Measurements from ENCODE around the gene GAD2.

GAD2 gene

DNA sequence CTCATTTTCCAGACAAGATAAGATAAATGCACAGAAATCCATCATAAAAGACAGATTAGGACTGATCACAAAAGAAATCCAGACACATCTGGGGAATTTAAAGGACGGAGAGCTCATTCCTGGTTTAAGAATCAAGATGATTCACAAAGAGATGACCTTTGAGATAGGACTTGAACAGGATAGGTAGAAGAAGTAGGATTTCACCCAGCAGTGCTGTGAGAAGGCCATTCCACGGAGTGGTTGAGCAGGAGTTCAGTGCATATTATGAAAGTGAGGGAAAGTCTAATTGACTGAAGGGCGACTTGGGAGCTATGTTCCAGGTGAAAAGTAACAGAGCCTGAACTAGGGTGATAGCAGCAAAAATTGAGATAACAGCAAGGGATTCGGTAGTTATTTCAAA lies 73.7 kb downstream of the GAD2 start:
- Histone ChIP-seq H4K91ac (ENCODE audit: low read depth, low read length, poor library complexity) (no peak overlapping the region), H3K4ac (ENCODE audit: low read length) (no peak overlapping the region), H3K4me3 (ENCODE audit: low read length in 2 of 2) (no peak overlapping the region), H3K4me2 (ENCODE audit: insufficient read depth, low read length, poor library complexity, severe bottlenecking) (no peak overlapping the region), H3K27ac (replicated peaks; ENCODE audit: low read length) (no peak overlapping the region), H3K14ac (ENCODE audit: low read length) (no peak overlapping the region), H2AK5ac (ENCODE audit: low read depth, low read length) (no peak overlapping the region), H2BK12ac (ENCODE audit: low read length) (no peak overlapping the region), H2AFZ (ENCODE audit: low read length) (no peak overlapping the region), H3K36me3 (replicated peaks in 1 of 2; ENCODE audit: control insufficient read depth in 2 of 2, insufficient read depth in 2 of 2, low read length in 2 of 2) (no peaks in the 10 kb centered on the region), H3K4me1 (ENCODE audit: control insufficient read depth in 2 of 2, insufficient read depth in 1 of 2, low read depth in 1 of 2, low read length in 2 of 2) (peaks cover 0 to 15% of the 10 kb centered on the region in 2 donors), H3K9ac (ENCODE audit: low read depth, low read length, poor library complexity) (no peak overlapping the region), H3K79me1 (ENCODE audit: low read depth, low read length) (no peaks in the 10 kb centered on the region), H2BK120ac (ENCODE audit: low read depth, low read length) (no peak overlapping the region), H3K9me3 (replicated peaks in 1 of 2; ENCODE audit: control insufficient read depth in 2 of 2, insufficient read depth in 1 of 2, low read depth in 1 of 2, low read length in 2 of 2) (no peaks in the 10 kb centered on the region), H2BK5ac (ENCODE audit: low read length) (no peak overlapping the region), H2BK15ac (ENCODE audit: low read length) (no peak overlapping the region), H3K23ac (ENCODE audit: low read depth, low read length, poor library complexity) (no peak overlapping the region), H3K18ac (ENCODE audit: low read length) (no peak overlapping the region), H4K8ac (ENCODE audit: low read depth, low read length) (no peak overlapping the region), H3K27me3 (ENCODE audit: control insufficient read depth in 3 of 3, insufficient read depth in 3 of 3, low read depth in 1 of 3, low read length in 3 of 3) (no peaks in the 10 kb centered on the region)
- DNase-seq (ENCODE audit: low spot score) = no peak
- no CpG with 5 or more reads among the region's 4 CpGs for WGBS, 2 donors (ENCODE audit: extremely low coverage in 2 of 2, insufficient read length in 2 of 2, insufficient replicate concordance in 1 of 2)

DNA sequence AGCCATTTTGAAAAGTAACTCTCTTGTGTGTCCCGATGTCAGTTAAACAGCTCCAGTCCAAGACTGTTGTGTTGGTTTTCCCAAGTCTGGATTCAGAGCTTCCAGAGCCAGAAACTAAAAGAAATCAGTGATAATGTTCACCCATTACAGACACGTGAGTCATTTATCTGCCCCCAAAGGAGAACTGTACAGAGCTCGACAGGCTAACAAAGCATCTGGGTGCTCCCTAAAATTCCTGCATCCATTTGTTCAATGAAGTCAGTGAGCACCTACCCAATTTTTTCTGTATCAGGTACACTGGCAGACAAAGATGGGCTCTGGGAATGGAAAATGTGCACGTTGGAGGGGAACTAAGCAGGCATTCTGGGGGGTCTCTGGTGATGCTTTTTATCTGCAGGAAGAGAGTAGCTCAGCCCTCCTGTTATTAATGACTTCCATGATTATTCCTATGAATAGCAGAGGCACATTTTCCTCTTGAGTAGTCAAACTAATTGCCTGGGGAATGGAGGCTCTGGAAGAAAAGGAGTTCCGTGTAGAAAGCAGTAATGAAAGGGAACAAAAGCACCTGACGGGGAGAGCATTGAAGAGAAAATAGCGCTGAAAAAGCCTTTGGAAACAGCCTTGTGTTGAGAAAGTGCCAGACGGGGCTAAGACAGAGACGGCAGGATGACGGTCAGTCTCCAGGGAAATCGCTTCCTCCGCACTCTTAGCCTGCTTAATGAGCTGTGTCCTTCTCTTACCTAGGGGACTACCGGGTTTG lies 75.3 kb downstream of the GAD2 start:
- Histone ChIP-seq H3K23ac (ENCODE audit: low read depth, low read length, poor library complexity) (no peak overlapping the region), H2BK5ac (ENCODE audit: low read length) (no peak overlapping the region), H3K18ac (ENCODE audit: low read length) (no peak overlapping the region), H2BK120ac (ENCODE audit: low read depth, low read length) (no peak overlapping the region), H3K4me3 (ENCODE audit: low read length in 2 of 2) (no peak overlapping the region), H3K36me3 (replicated peaks in 1 of 2; ENCODE audit: control insufficient read depth in 2 of 2, insufficient read depth in 2 of 2, low read length in 2 of 2) (no peaks in the 10 kb centered on the region), H2AK5ac (ENCODE audit: low read depth, low read length) (no peak overlapping the region), H2BK15ac (ENCODE audit: low read length) (no peak overlapping the region), H3K79me1 (ENCODE audit: low read depth, low read length) (no peaks in the 10 kb centered on the region), H3K27me3 (ENCODE audit: control insufficient read depth in 3 of 3, insufficient read depth in 3 of 3, low read depth in 1 of 3, low read length in 3 of 3) (no peaks in the 10 kb centered on the region), H3K4ac (ENCODE audit: low read length) (no peak overlapping the region), H3K9me3 (replicated peaks in 1 of 2; ENCODE audit: control insufficient read depth in 2 of 2, insufficient read depth in 1 of 2, low read depth in 1 of 2, low read length in 2 of 2) (no peaks in the 10 kb centered on the region), H3K9ac (ENCODE audit: low read depth, low read length, poor library complexity) (no peak overlapping the region), H4K8ac (ENCODE audit: low read depth, low read length) (no peak overlapping the region), H3K4me2 (ENCODE audit: insufficient read depth, low read length, poor library complexity, severe bottlenecking) (no peak overlapping the region), H2BK12ac (ENCODE audit: low read length) (no peak overlapping the region), H2AFZ (ENCODE audit: low read length) (peak overlapping the region; percentile 41), H3K4me1 (ENCODE audit: control insufficient read depth in 2 of 2, insufficient read depth in 1 of 2, low read depth in 1 of 2, low read length in 2 of 2) (peaks cover 0 to 15% of the 10 kb centered on the region in 2 donors), H3K14ac (ENCODE audit: low read length) (no peak overlapping the region), H3K27ac (replicated peaks; ENCODE audit: low read length) (peak overlapping the region; percentile 78), H4K91ac (ENCODE audit: low read depth, low read length, poor library complexity) (no peak overlapping the region)
- DNase-seq (ENCODE audit: low spot score) = peak; percentile 83
- no CpG with 5 or more reads among the region's 13 CpGs for WGBS, 2 donors (ENCODE audit: extremely low coverage in 2 of 2, insufficient read length in 2 of 2, insufficient replicate concordance in 1 of 2)

DNA sequence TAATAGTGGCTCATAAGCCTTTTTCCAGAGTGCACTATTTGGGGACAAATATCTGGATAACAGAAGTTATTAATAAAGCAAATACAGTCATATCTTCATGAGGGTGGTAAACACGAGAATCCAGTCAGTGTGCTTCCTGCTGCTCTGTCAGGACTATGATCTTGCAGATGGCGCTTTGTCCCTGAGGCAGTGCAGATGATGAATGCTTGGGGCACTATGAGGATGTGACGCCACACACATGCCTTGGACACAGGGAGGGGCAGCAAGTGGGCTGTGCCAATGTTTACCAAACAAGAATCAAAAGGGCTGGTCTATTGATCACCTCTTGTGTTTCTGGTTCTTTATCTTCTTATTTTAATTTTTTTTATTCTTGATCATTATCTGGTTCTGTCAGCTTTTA lies 79.8 kb downstream of the GAD2 start:
- Histone ChIP-seq H3K27me3 (ENCODE audit: control insufficient read depth in 3 of 3, insufficient read depth in 3 of 3, low read depth in 1 of 3, low read length in 3 of 3) (no peaks in the 10 kb centered on the region), H3K79me1 (ENCODE audit: low read depth, low read length) (no peaks in the 10 kb centered on the region), H4K91ac (ENCODE audit: low read depth, low read length, poor library complexity) (no peak overlapping the region), H4K8ac (ENCODE audit: low read depth, low read length) (no peak overlapping the region), H3K4ac (ENCODE audit: low read length) (no peak overlapping the region), H2BK120ac (ENCODE audit: low read depth, low read length) (no peak overlapping the region), H3K36me3 (replicated peaks in 1 of 2; ENCODE audit: control insufficient read depth in 2 of 2, insufficient read depth in 2 of 2, low read length in 2 of 2) (no peaks in the 10 kb centered on the region), H3K23ac (ENCODE audit: low read depth, low read length, poor library complexity) (no peak overlapping the region), H2BK5ac (ENCODE audit: low read length) (no peak overlapping the region), H3K4me1 (ENCODE audit: control insufficient read depth in 2 of 2, insufficient read depth in 1 of 2, low read depth in 1 of 2, low read length in 2 of 2) (peaks cover 0 to 13% of the 10 kb centered on the region in 2 donors), H3K4me3 (ENCODE audit: low read length in 2 of 2) (no peak overlapping the region), H3K9me3 (replicated peaks in 1 of 2; ENCODE audit: control insufficient read depth in 2 of 2, insufficient read depth in 1 of 2, low read depth in 1 of 2, low read length in 2 of 2) (no peaks in the 10 kb centered on the region), H2AK5ac (ENCODE audit: low read depth, low read length) (no peak overlapping the region), H3K14ac (ENCODE audit: low read length) (no peak overlapping the region), H2BK15ac (ENCODE audit: low read length) (no peak overlapping the region), H2AFZ (ENCODE audit: low read length) (no peak overlapping the region), H3K27ac (replicated peaks; ENCODE audit: low read length) (no peak overlapping the region), H3K9ac (ENCODE audit: low read depth, low read length, poor library complexity) (no peak overlapping the region), H2BK12ac (ENCODE audit: low read length) (peak overlapping the region; percentile 77), H3K18ac (ENCODE audit: low read length) (peak overlapping the region; percentile 69), H3K4me2 (ENCODE audit: insufficient read depth, low read length, poor library complexity, severe bottlenecking) (no peak overlapping the region)
- WGBS, 2 donors (ENCODE audit: extremely low coverage in 2 of 2, insufficient read length in 2 of 2, insufficient replicate concordance in 1 of 2) = no CpG with 5 or more reads among the region's 3 CpGs
- DNase-seq (ENCODE audit: low spot score) = no peak

DNA sequence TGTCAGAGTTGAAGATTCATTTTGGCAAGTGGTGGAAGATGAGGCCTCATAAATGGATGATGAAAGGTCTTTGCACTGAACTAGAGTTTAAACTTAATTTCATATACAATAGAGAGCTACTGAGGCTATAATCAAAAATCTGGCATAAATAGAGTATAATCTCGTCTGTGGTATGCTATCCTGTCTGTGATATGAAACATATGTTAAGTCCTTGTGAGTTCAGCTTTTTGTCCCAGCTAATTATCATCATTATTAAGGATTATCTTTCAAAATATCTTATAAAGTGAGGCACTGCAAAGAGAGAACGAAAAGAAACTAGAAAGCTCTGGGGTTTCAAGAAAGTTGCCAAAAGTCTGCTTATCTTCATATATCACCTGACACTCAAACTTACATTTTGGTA lies 83.4 kb downstream of the GAD2 start:
- no peak overlapping the region for H3K27ac ChIP-seq (replicated peaks; ENCODE audit: low read length)
- no peak overlapping the region for H2BK5ac ChIP-seq (ENCODE audit: low read length)
- H4K91ac ChIP-seq (ENCODE audit: low read depth, low read length, poor library complexity) = no peak overlapping the region
- H3K4me1 ChIP-seq (ENCODE audit: control insufficient read depth in 2 of 2, insufficient read depth in 1 of 2, low read depth in 1 of 2, low read length in 2 of 2) = peaks cover 0 to 3% of the 10 kb centered on the region in 2 donors
- no peak overlapping the region for H3K18ac ChIP-seq (ENCODE audit: low read length)
- WGBS, 2 donors (ENCODE audit: extremely low coverage in 2 of 2, insufficient read length in 2 of 2, insufficient replicate concordance in 1 of 2) = no CpG with 5 or more reads among the region's 2 CpGs
- H3K23ac ChIP-seq (ENCODE audit: low read depth, low read length, poor library complexity) = no peak overlapping the region
- DNase-seq (ENCODE audit: low spot score) = no peak
- H3K4ac ChIP-seq (ENCODE audit: low read length) = no peak overlapping the region
- no peaks in the 10 kb centered on the region for H3K79me1 ChIP-seq (ENCODE audit: low read depth, low read length)
- H3K36me3 ChIP-seq (replicated peaks in 1 of 2; ENCODE audit: control insufficient read depth in 2 of 2, insufficient read depth in 2 of 2, low read length in 2 of 2) = no peaks in the 10 kb centered on the region
- no peak overlapping the region for H4K8ac ChIP-seq (ENCODE audit: low read depth, low read length)
- H2AFZ ChIP-seq (ENCODE audit: low read length) = no peak overlapping the region
- H2BK12ac ChIP-seq (ENCODE audit: low read length) = no peak overlapping the region
- H3K9ac ChIP-seq (ENCODE audit: low read depth, low read length, poor library complexity) = no peak overlapping the region
- H3K9me3 ChIP-seq (replicated peaks in 1 of 2; ENCODE audit: control insufficient read depth in 2 of 2, insufficient read depth in 1 of 2, low read depth in 1 of 2, low read length in 2 of 2) = no peaks in the 10 kb centered on the region
- H3K4me3 ChIP-seq (ENCODE audit: low read length in 2 of 2) = no peak overlapping the region
- no peak overlapping the region for H2AK5ac ChIP-seq (ENCODE audit: low read depth, low read length)
- no peak overlapping the region for H3K4me2 ChIP-seq (ENCODE audit: insufficient read depth, low read length, poor library complexity, severe bottlenecking)
- no peak overlapping the region for H2BK120ac ChIP-seq (ENCODE audit: low read depth, low read length)
- no peaks in the 10 kb centered on the region for H3K27me3 ChIP-seq (ENCODE audit: control insufficient read depth in 3 of 3, insufficient read depth in 3 of 3, low read depth in 1 of 3, low read length in 3 of 3)
- no peak overlapping the region for H2BK15ac ChIP-seq (ENCODE audit: low read length)
- no peak overlapping the region for H3K14ac ChIP-seq (ENCODE audit: low read length)

Measured in neuronal stem cell (in vitro differentiated cells).